ENCODE measurements around the gene MROH2A.

The MROH2A gene

DNA sequence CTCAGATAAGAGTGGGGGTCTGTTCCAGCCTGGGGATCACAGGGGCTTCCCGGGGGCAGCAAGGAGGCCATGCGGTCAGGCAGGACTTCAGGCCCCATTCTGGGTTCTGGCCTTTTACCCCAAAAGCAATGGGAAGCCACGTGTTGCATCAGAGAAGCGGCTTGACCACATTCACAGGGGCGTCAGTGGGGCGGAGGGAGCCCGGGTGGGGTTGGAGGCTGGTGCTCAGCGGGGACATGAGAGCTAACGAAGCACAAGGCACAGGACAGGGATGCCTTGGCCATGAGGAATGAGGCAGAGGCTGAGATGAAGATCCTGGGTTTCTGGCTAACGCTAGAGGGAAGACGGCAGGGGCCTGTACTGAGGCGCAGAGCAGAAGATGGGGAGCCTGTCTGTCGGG lies 70.1 kb downstream of the MROH2A start (continued):
- TF ChIP-seq SCRT2 (tag by site-specific recombination; IDR thresholded peaks at IDR 0.05): no peak
- no peak for TF ChIP-seq ZNF174 (tag by site-specific recombination; IDR thresholded peaks at IDR 0.05)

DNA sequence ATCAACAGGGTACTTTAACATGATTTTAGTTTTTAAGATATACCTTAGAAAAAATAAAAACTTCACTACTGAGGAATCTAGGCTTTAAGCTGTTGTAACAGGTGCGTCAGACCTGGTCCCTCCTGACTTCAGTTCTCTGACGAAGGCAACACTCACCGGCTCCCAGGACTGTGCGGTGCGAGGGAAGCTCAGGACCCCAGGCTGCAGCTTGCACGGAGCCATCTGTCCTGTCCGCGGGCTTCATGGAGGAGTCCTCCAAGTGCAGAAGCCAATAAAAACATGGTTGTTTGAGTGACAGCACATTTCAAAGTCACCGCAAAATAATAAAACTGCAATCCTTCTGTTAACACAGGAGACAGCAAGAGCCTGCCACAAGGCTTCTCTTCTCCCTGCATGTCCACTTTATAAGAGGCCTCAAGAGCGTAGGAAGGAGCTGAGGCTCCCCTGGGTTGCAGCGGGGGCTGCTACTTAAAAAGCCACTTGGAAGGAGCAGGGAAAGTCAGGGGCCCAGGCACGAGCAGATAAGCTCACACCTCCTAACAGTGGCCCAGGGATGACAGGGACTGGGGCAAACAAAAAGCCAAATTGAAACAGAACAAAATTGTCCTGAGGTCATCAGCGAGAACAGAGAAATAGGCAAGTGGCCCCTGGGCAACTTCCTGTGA lies 71.6 kb downstream of the MROH2A start:
- Histone ChIP-seq H3K4me1 (ENCODE audit: control insufficient read depth, insufficient read depth, low read length) (no peaks in the 10 kb centered on the region), H3K27ac (ENCODE audit: extremely low read depth, low read depth, low read length) (no peak overlapping the region)

GRCh38 chr2:233850745-233851144 lies 72.6 kb downstream of the MROH2A start:
- Histone ChIP-seq H3K36me3 (ENCODE audit: control insufficient read depth in 2 of 2, insufficient read depth in 1 of 2, low read length in 2 of 2) (peaks cover 50 to 78% of the 10 kb centered on the region in 2 experiments), H3K27ac (ENCODE audit: extremely low read depth, low read depth, low read length) (no peak overlapping the region), H3K9me3 (ENCODE audit: control insufficient read depth, insufficient read depth, low read depth, low read length) (no peaks in the 10 kb centered on the region), H3K4me1 (ENCODE audit: control insufficient read depth, insufficient read depth, low read length) (no peaks in the 10 kb centered on the region), H3K4me3 (ENCODE audit: low read depth, low read length) (no peak overlapping the region)
- no peak for TF ChIP-seq ZNF292 (tag by site-specific recombination; IDR thresholded peaks at IDR 0.05; ENCODE audit: borderline replicate concordance, low read depth)
- TF ChIP-seq, protein P1, sequence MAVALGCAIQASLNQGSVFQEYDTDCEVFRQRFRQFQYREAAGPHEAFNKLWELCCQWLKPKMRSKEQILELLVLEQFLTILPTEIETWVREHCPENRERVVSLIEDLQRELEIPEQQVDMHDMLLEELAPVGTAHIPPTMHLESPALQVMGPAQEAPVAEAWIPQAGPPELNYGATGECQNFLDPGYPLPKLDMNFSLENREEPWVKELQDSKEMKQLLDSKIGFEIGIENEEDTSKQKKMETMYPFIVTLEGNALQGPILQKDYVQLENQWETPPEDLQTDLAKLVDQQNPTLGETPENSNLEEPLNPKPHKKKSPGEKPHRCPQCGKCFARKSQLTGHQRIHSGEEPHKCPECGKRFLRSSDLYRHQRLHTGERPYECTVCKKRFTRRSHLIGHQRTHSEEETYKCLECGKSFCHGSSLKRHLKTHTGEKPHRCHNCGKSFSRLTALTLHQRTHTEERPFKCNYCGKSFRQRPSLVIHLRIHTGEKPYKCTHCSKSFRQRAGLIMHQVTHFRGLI (tag by site-specific recombination; IDR thresholded peaks at IDR 0.05): no peak
- TF ChIP-seq ZNF16 (tag by site-specific recombination; IDR thresholded peaks at IDR 0.05; ENCODE audit: low read depth): no peak
- no peak for TF ChIP-seq ZNF501 (tag by site-specific recombination; IDR thresholded peaks at IDR 0.05)
- TF ChIP-seq ZNF239 (tag by site-specific recombination; IDR thresholded peaks at IDR 0.05): no peak
- TF ChIP-seq ZNF18 (tag by site-specific recombination; IDR thresholded peaks at IDR 0.05): no peak
- TF ChIP-seq ZXDB (tag by site-specific recombination; IDR thresholded peaks at IDR 0.05): no peak
- POLR2A ChIA-PET: interaction anchor here (1.3 kb wide), 1 partner anchor 13 kb away, joined by 3 read pairs; no protein-coding TSS in a partner anchor
- CTCF ChIA-PET: no interaction called here

More for the DNA sequence above, 71.6 kb downstream of the MROH2A start:
- TF ChIP-seq ZNF600 (tag by site-specific recombination; IDR thresholded peaks at IDR 0.05): no peak
- no peak for TF ChIP-seq ZNF23 (tag by site-specific recombination; IDR thresholded peaks at IDR 0.05; ENCODE audit: borderline replicate concordance)
- no peak for TF ChIP-seq ZNF654 (tag by site-specific recombination; IDR thresholded peaks at IDR 0.05; ENCODE audit: low read depth)
- TF ChIP-seq ZXDB (tag by site-specific recombination; IDR thresholded peaks at IDR 0.05): no peak
- TF ChIP-seq ZBTB49 (tag by site-specific recombination; IDR thresholded peaks at IDR 0.05; ENCODE audit: low read depth): no peak
- TF ChIP-seq ZNF658 (tag by site-specific recombination; IDR thresholded peaks at IDR 0.05): no peak
- no peak overlapping the region for H3K4me3 ChIP-seq (ENCODE audit: low read depth, low read length)
- H3K36me3 ChIP-seq (ENCODE audit: control insufficient read depth in 2 of 2, insufficient read depth in 1 of 2, low read length in 2 of 2): peaks cover 50 to 88% of the 10 kb centered on the region in 2 experiments
- CTCF ChIA-PET: no interaction called here
- no peaks in the 10 kb centered on the region for H3K9me3 ChIP-seq (ENCODE audit: control insufficient read depth, insufficient read depth, low read depth, low read length)
- POLR2A ChIA-PET: interaction anchor here (0.6 to 1.3 kb wide), 2 partner anchors 12 to 284 kb away, joined by 3 read pairs; no protein-coding TSS in a partner anchor

- CTCF ChIA-PET: no interaction called here
- TF ChIP-seq TCF7L2 (IDR thresholded peaks at IDR 0.05; ENCODE audit: borderline replicate concordance, low read depth, low read length) (no peak), ZNF510 (tag by site-specific recombination; IDR thresholded peaks at IDR 0.05; ENCODE audit: insufficient replicate concordance) (no peak)
- POLR2A ChIA-PET: no interaction called here
- H3K36me3 ChIP-seq (ENCODE audit: control insufficient read depth in 2 of 2, insufficient read depth in 1 of 2, low read length in 2 of 2): peaks cover 49 to 74% of the 10 kb centered on the region in 2 experiments
- H3K9me3 ChIP-seq (ENCODE audit: control insufficient read depth, insufficient read depth, low read depth, low read length): no peaks in the 10 kb centered on the region
- H3K4me3 ChIP-seq (ENCODE audit: low read depth, low read length): no peak overlapping the region
- H3K4me1 ChIP-seq (ENCODE audit: control insufficient read depth, insufficient read depth, low read length): no peaks in the 10 kb centered on the region
- no peak overlapping the region for H3K27ac ChIP-seq (ENCODE audit: extremely low read depth, low read depth, low read length)
These were observed 73.0 kb downstream of the MROH2A start for GRCh38 chr2:233851169-233851568.

Data from HEK293 (cell line).